HCT116 (cell line): ENCODE results near the gene CTNND2. TPM values are rescaled to one million over a fixed set of nuclear protein-coding genes. Genes with fewer than 3 reads are reported as not detected.

Experiments used
- ATAC-seq: fragments of 200-7000 bp; cut with Tn5 transposase; 2 replicates; pipeline ENCODE4 v1.9.1; 2020; ENCODE audit warnings: mild to moderate bottlenecking, moderate library complexity
- BruUV-seq: library from RNA; stranded (reverse); fragments of 400-500 nt; replicated peaks from 2 replicates; lab custom pipeline; 2021; lab: Mats Ljungman, UMichigan
- CTCF ChIA-PET: fragments of 300-600 bp; sonication (Branson Sonifier 250); formaldehyde crosslinking; loops from one replicate; lab custom pipeline; 2021; ENCODE audit warnings: antibody characterized with exemption; lab: Charles Lee
- POLR2A ChIA-PET: fragments of 300-600, 350-600 bp; sonication (Branson Sonifier 250); formaldehyde crosslinking; loops from one replicate; lab custom pipeline; 2021; ENCODE audit warnings: antibody characterized with exemption; lab: Charles Lee
- RAD21 ChIA-PET, 2 experiments: fragments of 300-600 bp; sonication (Branson Sonifier 250); formaldehyde crosslinking; loops; one replicate each; lab custom pipeline; 2023; ENCODE audit warnings: low total read pairs in 2 of 2; ENCODE audit not compliant: uncharacterized antibody in 2 of 2, unreplicated experiment in 2 of 2, low non-redundant PET in 1 of 2; lab: Charles Lee
- DNase-seq: peaks from one replicate; pipeline ENCODE4 v3.0.0-alpha.2; 2010; ENCODE audit warnings: low read depth, low spot score
- H2AFZ ChIP-seq: fragments of 200-600 bp; shearing (Covaris generic), sonication (generic); 2 replicates; pipeline ENCODE4 v1.6.1; 2017; ENCODE audit warnings: low read depth, mixed run types, mixed read lengths, antibody characterized with exemption, low read length; ENCODE audit not compliant: poor library complexity, severe bottlenecking
- H3K27ac ChIP-seq: 2 replicates; pipeline ENCODE4 v1.5.1; 2012; ENCODE audit warnings: low read depth, low read length
- H3K27me3 ChIP-seq: fragments of 200-600 bp; sonication (generic); 2 replicates; pipeline ENCODE4 v1.6.1; 2016; ENCODE audit warnings: mixed run types, low read length, mixed read lengths; ENCODE audit not compliant: insufficient read depth
- H3K36me3 ChIP-seq, 2 experiments: fragments of 200-500 bp in 1 of 2; fragments of 200-600 bp in 1 of 2; sonication (Bioruptor generic) in 1 of 2; sonication (generic) in 1 of 2; 2 replicates each; pipeline versions ENCODE4 v1.5.1 to v1.6.1; 2014 to 2016; ENCODE audit warnings: low read length in 2 of 2, inconsistent platforms in 1 of 2, mixed read lengths in 1 of 2, mixed run types in 1 of 2; ENCODE audit not compliant: insufficient read depth in 2 of 2, control insufficient read depth in 1 of 2
- H3K4me1 ChIP-seq, 2 experiments: fragments of 200-600 bp in 1 of 2; sonication (generic) in 1 of 2; 2 replicates each; pipeline versions ENCODE4 v1.5.1 to v1.6.1; 2012 to 2017; ENCODE audit warnings: low read length in 2 of 2, inconsistent platforms in 1 of 2, mild to moderate bottlenecking in 1 of 2, mixed read lengths in 1 of 2, mixed run types in 1 of 2, moderate library complexity in 1 of 2; ENCODE audit not compliant: insufficient read depth in 2 of 2, control insufficient read depth in 1 of 2
- H3K4me2 ChIP-seq: fragments of 200-600 bp; sonication (generic); 2 replicates; pipeline ENCODE4 v1.6.1; 2017; ENCODE audit warnings: mixed run types, low read length, mixed read lengths
- H3K4me3 ChIP-seq, 2 experiments: fragments of 200-600 bp in 1 of 2; sonication (generic) in 1 of 2; replicated peaks in 1 of 2; 2 replicates each; pipeline ENCODE4 v1.5.1; 2011 to 2016; ENCODE audit warnings: low read length in 2 of 2, control low read depth in 1 of 2, low read depth in 1 of 2, mild to moderate bottlenecking in 1 of 2, mixed read lengths in 1 of 2, mixed run types in 1 of 2
- H3K79me2 ChIP-seq: fragments of 200-600 bp; sonication (generic); 2 replicates; pipeline ENCODE4 v1.6.1; 2017; ENCODE audit warnings: mild to moderate bottlenecking, mixed run types, low read length, moderate library complexity, mixed read lengths; ENCODE audit not compliant: insufficient read depth
- H3K9ac ChIP-seq: fragments of 200-600 bp; sonication (generic); 2 replicates; pipeline ENCODE4 v1.6.1; 2016; ENCODE audit warnings: low read length, mixed read lengths
- H3K9me2 ChIP-seq: fragments of 200-600 bp; sonication (generic), shearing (Covaris generic); 2 replicates; pipeline ENCODE4 v1.6.1; 2017; ENCODE audit warnings: mixed run types, mild to moderate bottlenecking, moderate library complexity; ENCODE audit not compliant: insufficient read depth
- H3K9me3 ChIP-seq, 2 experiments: fragments of 200-500 bp in 1 of 2; fragments of 200-600 bp in 1 of 2; sonication (Bioruptor generic) in 1 of 2; sonication (generic) in 1 of 2; 2 replicates each; pipeline ENCODE4 v1.6.1; 2014 to 2017; ENCODE audit warnings: low read length in 2 of 2, mixed read lengths in 2 of 2, inconsistent platforms in 1 of 2, low read depth in 1 of 2, mild to moderate bottlenecking in 1 of 2, mixed run types in 1 of 2, moderate library complexity in 1 of 2; ENCODE audit not compliant: control insufficient read depth in 1 of 2, insufficient read depth in 1 of 2
- H4K20me1 ChIP-seq: fragments of 200-600 bp; sonication (generic), shearing (Covaris generic); 2 replicates; pipeline ENCODE4 v1.6.1; 2017; ENCODE audit warnings: mixed run types, mild to moderate bottlenecking, moderate library complexity; ENCODE audit not compliant: insufficient read depth
- EGR1 ChIP-seq: IDR thresholded peaks from 2 replicates; pipeline ENCODE4 v1.6.1; 2012; ENCODE audit warnings: low read depth
- ELF1 ChIP-seq: IDR thresholded peaks from 2 replicates; pipeline ENCODE4 v1.6.1; 2012; ENCODE audit warnings: low read depth, borderline replicate concordance
- EZH2phosphoT487 ChIP-seq: fragments of 200-600 bp; IDR thresholded peaks from 2 replicates; pipeline ENCODE4 v1.6.1; 2018; ENCODE audit warnings: antibody characterized with exemption, borderline replicate concordance
- FOSL1 ChIP-seq: IDR thresholded peaks from 2 replicates; pipeline ENCODE4 v1.6.1; 2012; ENCODE audit warnings: low read depth
- JUND ChIP-seq: IDR thresholded peaks from 2 replicates; pipeline ENCODE4 v1.6.1; 2012
- POLR2A ChIP-seq: IDR thresholded peaks from 2 replicates; pipeline ENCODE4 v1.7.0; 2011; ENCODE audit warnings: borderline replicate concordance; ENCODE audit not compliant: insufficient read depth, insufficient read length; ENCODE audit errors: extremely low read depth
- POLR2AphosphoS5 ChIP-seq: IDR thresholded peaks from 2 replicates; pipeline ENCODE4 v1.6.1; 2011; ENCODE audit warnings: mild to moderate bottlenecking, low read depth, low read length, moderate library complexity
- SIN3A ChIP-seq: IDR thresholded peaks from 2 replicates; pipeline ENCODE4 v1.6.1; 2012; ENCODE audit warnings: low read depth
- SP1 ChIP-seq: IDR thresholded peaks from 2 replicates; pipeline ENCODE4 v1.6.1; 2012; ENCODE audit warnings: low read depth
- SRF ChIP-seq: IDR thresholded peaks from 2 replicates; pipeline ENCODE4 v1.6.1; 2012; ENCODE audit warnings: low read depth
- YY1 ChIP-seq: IDR thresholded peaks from 2 replicates; pipeline ENCODE4 v1.6.1; 2011; ENCODE audit warnings: low read length, low read depth, moderate library complexity, mild to moderate bottlenecking; ENCODE audit not compliant: insufficient replicate concordance; ENCODE audit errors: extremely low read depth
- ZBTB33 ChIP-seq: IDR thresholded peaks from 2 replicates; pipeline ENCODE4 v1.6.1; 2011; ENCODE audit warnings: mild to moderate bottlenecking, low read length, moderate library complexity; ENCODE audit not compliant: insufficient replicate concordance; ENCODE audit errors: extremely low read depth
- ZNF274 ChIP-seq: fragments of 200-500 bp; sonication (Bioruptor generic); IDR thresholded peaks from 2 replicates; pipeline ENCODE4 v1.6.1; 2014; ENCODE audit warnings: mild to moderate bottlenecking, low read depth, low read length, inconsistent platforms
- intact Hi-C: fragments of 100-400 bp; cut with micrococcal nuclease; formaldehyde crosslinking; loops from 2 replicates; pipeline ENCODE4 v1.10.0; 2022
- total RNA-seq: library from RNA; stranded (reverse); gene quantifications from one replicate; pipeline ENCODE4 v1.2.1, GENCODE V29; 2021; ENCODE audit not compliant: unreplicated experiment
- TF ChIP-seq, protein P1 (sequence below), 3 experiments: fragments of 200-600 bp in 1 of 3; sonication (generic) in 1 of 3; IDR thresholded peaks in 2 of 3; conservative IDR thresholded peaks in 1 of 3; 2 replicates each; pipeline ENCODE4 v1.5.1; 2012 to 2017; ENCODE audit warnings: low read depth in 2 of 3, low read length in 2 of 3, antibody characterized with exemption in 1 of 3, borderline replicate concordance in 1 of 3, control low read depth in 1 of 3, mild to moderate bottlenecking in 1 of 3, mixed read lengths in 1 of 3, mixed run types in 1 of 3, moderate library complexity in 1 of 3; ENCODE audit not compliant: insufficient read depth in 1 of 3
- TF ChIP-seq, protein P2 (sequence below): IDR thresholded peaks from 2 replicates; pipeline ENCODE4 v1.6.1; 2012

Gene CTNND2
- total RNA-seq, 1 experiment from 2014 or later = not detected

- Histone ChIP-seq H3K27me3 (no peaks in the 10 kb centered on the region), H3K79me2 (no peaks in the 10 kb centered on the region), H3K9me3 (peaks cover 4 to 24% of the 10 kb centered on the region in 2 experiments; a peak in 2 of 4 replicates), H3K4me2 (no peak overlapping the region), H4K20me1 (no peaks in the 10 kb centered on the region), H3K9ac (no peak overlapping the region), H3K9me2 (no peaks in the 10 kb centered on the region), H3K4me1 (no peaks in the 10 kb centered on the region), H3K4me3 (no peak overlapping the region), H3K36me3 (no peaks in the 10 kb centered on the region), H3K27ac (no peak overlapping the region), H2AFZ (no peak overlapping the region)
- DNase-seq (no peak), ATAC-seq (no peak)
- intact Hi-C loops = no loop called here
- CTCF ChIA-PET = no interaction called here
- no peak for TF ChIP-seq ELF1
- TF ChIP-seq SP1 = no peak
- TF ChIP-seq ZNF274 = no peak
- TF ChIP-seq, protein P1, sequence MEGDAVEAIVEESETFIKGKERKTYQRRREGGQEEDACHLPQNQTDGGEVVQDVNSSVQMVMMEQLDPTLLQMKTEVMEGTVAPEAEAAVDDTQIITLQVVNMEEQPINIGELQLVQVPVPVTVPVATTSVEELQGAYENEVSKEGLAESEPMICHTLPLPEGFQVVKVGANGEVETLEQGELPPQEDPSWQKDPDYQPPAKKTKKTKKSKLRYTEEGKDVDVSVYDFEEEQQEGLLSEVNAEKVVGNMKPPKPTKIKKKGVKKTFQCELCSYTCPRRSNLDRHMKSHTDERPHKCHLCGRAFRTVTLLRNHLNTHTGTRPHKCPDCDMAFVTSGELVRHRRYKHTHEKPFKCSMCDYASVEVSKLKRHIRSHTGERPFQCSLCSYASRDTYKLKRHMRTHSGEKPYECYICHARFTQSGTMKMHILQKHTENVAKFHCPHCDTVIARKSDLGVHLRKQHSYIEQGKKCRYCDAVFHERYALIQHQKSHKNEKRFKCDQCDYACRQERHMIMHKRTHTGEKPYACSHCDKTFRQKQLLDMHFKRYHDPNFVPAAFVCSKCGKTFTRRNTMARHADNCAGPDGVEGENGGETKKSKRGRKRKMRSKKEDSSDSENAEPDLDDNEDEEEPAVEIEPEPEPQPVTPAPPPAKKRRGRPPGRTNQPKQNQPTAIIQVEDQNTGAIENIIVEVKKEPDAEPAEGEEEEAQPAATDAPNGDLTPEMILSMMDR (IDR thresholded peaks at IDR 0.05 in 2 of 3, conservative IDR thresholded peaks at IDR 0.05 in 1 of 3; ENCODE audit: borderline replicate concordance in 1 of 3, insufficient read depth in 1 of 3, low read depth in 2 of 3, low read length in 2 of 3) = no peak
- POLR2A ChIA-PET = no interaction called here
- no TSS peak for BruUV-seq
- RAD21 ChIA-PET = no interaction called here
Measured at GRCh38 chr5:11822598-11822997, 81.6 kb downstream of the CTNND2 start.

GRCh38 chr5:11815916-11816315 lies 88.3 kb downstream of the CTNND2 start:
- H3K36me3 ChIP-seq = no peaks in the 10 kb centered on the region
- ChIA-PET CTCF (no interaction called here), RAD21 (no interaction called here), POLR2A (no interaction called here)
- H4K20me1 ChIP-seq = no peaks in the 10 kb centered on the region
- no peak for DNase-seq
- H3K9ac ChIP-seq = no peak overlapping the region
- H3K9me2 ChIP-seq = no peaks in the 10 kb centered on the region
- H3K27me3 ChIP-seq = no peaks in the 10 kb centered on the region
- no peak overlapping the region for H3K4me3 ChIP-seq
- BruUV-seq = no TSS peak
- H2AFZ ChIP-seq = no peak overlapping the region
- no peak overlapping the region for H3K4me2 ChIP-seq
- intact Hi-C loops = no loop called here
- no peaks in the 10 kb centered on the region for H3K79me2 ChIP-seq
- no peaks in the 10 kb centered on the region for H3K4me1 ChIP-seq
- ATAC-seq = no peak
- H3K27ac ChIP-seq = no peak overlapping the region
- peaks cover 14 to 26% of the 10 kb centered on the region in 2 experiments; a peak in 3 of 4 replicates for H3K9me3 ChIP-seq
- TF ChIP-seq SRF = no peak
- no peak for TF ChIP-seq EGR1
- TF ChIP-seq YY1 = no peak
- no peak for TF ChIP-seq EZH2phosphoT487
- TF ChIP-seq JUND = no peak
- no peak for TF ChIP-seq ZBTB33
- TF ChIP-seq, protein P2, sequence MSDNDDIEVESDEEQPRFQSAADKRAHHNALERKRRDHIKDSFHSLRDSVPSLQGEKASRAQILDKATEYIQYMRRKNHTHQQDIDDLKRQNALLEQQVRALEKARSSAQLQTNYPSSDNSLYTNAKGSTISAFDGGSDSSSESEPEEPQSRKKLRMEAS = no peak
- TF ChIP-seq POLR2A = no peak
- no peak for TF ChIP-seq FOSL1
- TF ChIP-seq POLR2AphosphoS5 = no peak
- TF ChIP-seq ELF1 = no peak
- TF ChIP-seq SIN3A = no peak
